Measurements from ENCODE around the gene EXOC4. TPM values are rescaled to one million over a fixed set of nuclear protein-coding genes. Genes with fewer than 3 reads are reported as not detected.

The EXOC4 gene
- total and polyA plus RNA-seq, 2 of the 13 experiments (the other 11 are each of a cell fraction or from before 2014, with no cell fraction given): 22.5 to 39.0 TPM

- Histone ChIP-seq H3K79me2 (ENCODE audit: insufficient read depth, low read length) (no peaks in the 10 kb centered on the region), H3K9ac (ENCODE audit: insufficient read depth, low read depth, low read length) (no peak overlapping the region), H3K36me3 (replicated peaks in 1 of 2; ENCODE audit: control insufficient read depth in 1 of 2, insufficient read depth in 2 of 2, low read length in 2 of 2) (peaks cover 0 to 14% of the 10 kb centered on the region in 2 experiments; a peak in 2 of 5 replicates), H3K4me1 (ENCODE audit: insufficient read depth, low read length) (no peaks in the 10 kb centered on the region), H2AFZ (ENCODE audit: low read length) (no peak overlapping the region), H3K4me3 (replicated peaks in 1 of 3; ENCODE audit: insufficient read depth in 1 of 3, low read depth in 2 of 3, low read length in 3 of 3) (no peak overlapping the region), H3K27ac (ENCODE audit: extremely low read length, insufficient read depth, low read length) (no peak overlapping the region), H3K4me2 (ENCODE audit: low read depth, low read length) (no peak overlapping the region), H3K27me3 (ENCODE audit: control insufficient read depth in 1 of 2, insufficient read depth in 2 of 2, low read length in 2 of 2) (no peaks in the 10 kb centered on the region), H3K9me3 (ENCODE audit: low read length) (no peaks in the 10 kb centered on the region), H4K20me1 (ENCODE audit: insufficient read depth, low read length) (no peaks in the 10 kb centered on the region)
- no TSS peak for BruUV-seq (replicated peaks)
- POLR2A ChIA-PET: no interaction called here
- FAIRE-seq (no peak), ATAC-seq (no peak), DNase-seq (ENCODE audit: low spot score) (no peak)
- TF ChIP-seq MAFF (IDR thresholded peaks at IDR 0.05; ENCODE audit: low read depth, low read length) (peak; percentile 48; the same call in 1 of the 2 replicates), HOMEZ (CRISPR knock-in tag; IDR thresholded peaks at IDR 0.05; ENCODE audit: low read depth) (no peak), MAFK (conservative IDR thresholded peaks at IDR 0.05 in 1 of 2, IDR thresholded peaks at IDR 0.05 in 1 of 2; ENCODE audit: low read length in 2 of 2) (peak; percentile 46 to 72; a peak in 3 of 4 replicates), HMG20B (CRISPR knock-in tag; conservative IDR thresholded peaks at IDR 0.05) (no peak), MED1 (CRISPR knock-in tag; IDR thresholded peaks at IDR 0.05) (no peak), SOX6 (IDR thresholded peaks at IDR 0.05) (no peak), SOX6 (CRISPR knock-in tag; IDR thresholded peaks at IDR 0.05) (no peak)
- intact Hi-C loops (cut with micrococcal nuclease; ENCODE audit: unreplicated experiment) (no loop called here), in situ Hi-C loops (cut with HindIII; ENCODE audit: extremely low pct_ligation_motif_present, low pct_unique_long_range_greater_than_20kb) (no loop called here)
- WGBS (ENCODE audit: low lambda C conversion rate): 97% methylated on average over 3 of the region's 3 CpGs
- CTCF ChIA-PET (ENCODE audit: low intra/inter-chr PET ratio, low total read pairs): no interaction called here
Observed at GRCh38 chr7:133822001-133822641, 569.2 kb downstream of the EXOC4 start.

Data from HepG2 (cell line).